CD4-positive, alpha-beta T cell (primary cell): ENCODE measurements around the gene THUMPD2. TPM values are rescaled to one million over a fixed set of nuclear protein-coding genes. Genes with fewer than 3 reads are reported as not detected.
"Not testable (repeated sequence)": the region's sequence is repeated elsewhere in the genome, so short reads cannot be mapped to it uniquely, and the experiment has no call there.

Experiments used
- ATAC-seq: fragments of 200-7000 bp; cut with Tn5 transposase; one replicate; pipeline ENCODE4 v1.10.0; 2022; ENCODE audit warnings: mild to moderate bottlenecking; ENCODE audit not compliant: poor library complexity
- CTCF ChIA-PET: fragments of 350-600 bp; sonication (Branson Sonifier 250); formaldehyde crosslinking; loops from one replicate; lab custom pipeline; 2021; ENCODE audit warnings: antibody characterized with exemption, inconsistent platforms; lab: Charles Lee
- POLR2A ChIA-PET: fragments of 350-600 bp; sonication (Branson Sonifier 250); formaldehyde crosslinking; loops from one replicate; lab custom pipeline; 2021; ENCODE audit warnings: antibody characterized with exemption, inconsistent platforms; lab: Charles Lee
- DNase-seq, 14 experiments: peaks; one replicate each; pipeline ENCODE4 v3.0.0-alpha.2; 2013 to 2020; ENCODE audit warnings: mixed read lengths in 2 of 14
- H3K27ac ChIP-seq, 2 donors: one replicate each; pipeline versions ENCODE4 v1.5.1 to v1.7.0; 2013; ENCODE audit warnings: low read length in 2 of 2, low read depth in 1 of 2, mild to moderate bottlenecking in 1 of 2
- H3K27me3 ChIP-seq, 2 experiments: 1 replicate in 1 of 2; 2 replicates in 1 of 2; pipeline versions ENCODE4 v1.6.1 to v1.7.0; 2013; ENCODE audit warnings: low read length in 2 of 2, control low read depth in 1 of 2, mild to moderate bottlenecking in 1 of 2, moderate library complexity in 1 of 2; ENCODE audit not compliant: insufficient read depth in 2 of 2, control insufficient read depth in 1 of 2
- H3K36me3 ChIP-seq: one replicate; pipeline ENCODE4 v1.6.1; 2013; ENCODE audit warnings: low read length, control low read depth; ENCODE audit not compliant: insufficient read depth
- H3K4me1 ChIP-seq: one replicate; pipeline ENCODE4 v1.6.1; 2013; ENCODE audit warnings: low read length, control low read depth; ENCODE audit not compliant: insufficient read depth
- H3K4me3 ChIP-seq: one replicate; pipeline ENCODE4 v1.5.1; 2013; ENCODE audit warnings: mild to moderate bottlenecking, low read length, moderate library complexity
- H3K9me3 ChIP-seq, 2 experiments: 1 replicate in 1 of 2; 2 replicates in 1 of 2; pipeline versions ENCODE4 v1.6.1 to v1.7.0; 2013; ENCODE audit warnings: low read length in 2 of 2, mild to moderate bottlenecking in 2 of 2, control low read depth in 1 of 2, moderate library complexity in 1 of 2; ENCODE audit not compliant: control insufficient read depth in 1 of 2, insufficient read depth in 1 of 2
- H3K27ac Mint-ChIP-seq: one replicate; pipeline ENCODE4 v1.8.0; 2020; ENCODE audit warnings: mixed read lengths
- H3K27me3 Mint-ChIP-seq: one replicate; pipeline ENCODE4 v1.8.0; 2021; ENCODE audit warnings: mixed read lengths
- H3K36me3 Mint-ChIP-seq: one replicate; pipeline ENCODE4 v1.8.0; 2021; ENCODE audit warnings: low read depth, mixed read lengths
- H3K4me1 Mint-ChIP-seq: one replicate; pipeline ENCODE4 v1.8.0; 2021; ENCODE audit warnings: low read depth, mixed read lengths
- H3K4me3 Mint-ChIP-seq: one replicate; pipeline ENCODE4 v1.8.0; 2020; ENCODE audit warnings: mild to moderate bottlenecking, mixed read lengths
- H3K9me3 Mint-ChIP-seq: one replicate; pipeline ENCODE4 v1.8.0; 2020; ENCODE audit warnings: mixed read lengths
- intact Hi-C, 2 experiments: fragments of 100-400 bp; cut with DNase I in 1 of 2; cut with micrococcal nuclease in 1 of 2; formaldehyde crosslinking; loops; one replicate each; pipeline versions ENCODE4 v1.15.1 to v1.9.0; 2023 to 2025; cut with DNase I, micrococcal nuclease
- total RNA-seq, 174 experiments: library from RNA in 2 of 174; stranded (reverse) in 2 of 174; gene quantifications; one replicate each; pipeline ENCODE4 v1.2.3 and lab custom pipeline; 2021 to 2026
- TF ChIP-seq, protein P1 (sequence below): fragments of 200-600 bp; IDR thresholded peaks from one replicate; pipeline ENCODE4 v1.8.0; 2022; ENCODE audit warnings: antibody characterized with exemption, mild to moderate bottlenecking

The THUMPD2 gene
- total RNA-seq, 2 experiments from 2014 or later, result 13.7 to 15.5 TPM

DNA sequence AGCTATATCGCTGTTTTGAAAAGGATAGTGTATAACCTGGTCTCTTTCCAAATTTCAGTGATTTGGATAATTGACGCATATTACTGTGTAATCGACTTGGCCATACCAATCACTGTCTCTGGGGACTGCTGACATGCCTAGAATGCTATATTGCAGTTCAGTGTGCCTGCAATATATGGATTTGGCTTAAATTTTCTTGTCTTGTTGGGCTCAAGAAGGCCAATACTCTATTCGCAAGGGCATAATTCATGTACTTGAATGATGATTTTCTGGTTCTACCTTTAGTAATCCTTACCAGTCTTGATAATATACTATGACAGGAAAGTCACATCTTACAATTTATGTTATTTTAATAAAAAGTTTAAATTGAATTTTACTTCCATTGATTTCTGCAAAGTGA, 21.7 kb upstream of the THUMPD2 start:
- Mint-ChIP-seq H3K4me1 (no peaks in the 10 kb centered on the region), H3K9me3 (peaks cover 10% of the 10 kb centered on the region), H3K27me3 (no peaks in the 10 kb centered on the region), H3K4me3 (no peak overlapping the region), H3K27ac (no peak overlapping the region), H3K36me3 (no peaks in the 10 kb centered on the region)
- DNase-seq, result no peak
- intact Hi-C loops, result no loop called here
- H3K27me3 ChIP-seq, result no peaks in the 10 kb centered on the region
- no peaks in the 10 kb centered on the region for H3K9me3 ChIP-seq
- no peaks in the 10 kb centered on the region for H3K4me1 ChIP-seq
- ATAC-seq, result no peak
- no peak overlapping the region for H3K4me3 ChIP-seq
- POLR2A ChIA-PET, result no interaction called here
- H3K36me3 ChIP-seq, result no peaks in the 10 kb centered on the region
- TF ChIP-seq, protein P1, sequence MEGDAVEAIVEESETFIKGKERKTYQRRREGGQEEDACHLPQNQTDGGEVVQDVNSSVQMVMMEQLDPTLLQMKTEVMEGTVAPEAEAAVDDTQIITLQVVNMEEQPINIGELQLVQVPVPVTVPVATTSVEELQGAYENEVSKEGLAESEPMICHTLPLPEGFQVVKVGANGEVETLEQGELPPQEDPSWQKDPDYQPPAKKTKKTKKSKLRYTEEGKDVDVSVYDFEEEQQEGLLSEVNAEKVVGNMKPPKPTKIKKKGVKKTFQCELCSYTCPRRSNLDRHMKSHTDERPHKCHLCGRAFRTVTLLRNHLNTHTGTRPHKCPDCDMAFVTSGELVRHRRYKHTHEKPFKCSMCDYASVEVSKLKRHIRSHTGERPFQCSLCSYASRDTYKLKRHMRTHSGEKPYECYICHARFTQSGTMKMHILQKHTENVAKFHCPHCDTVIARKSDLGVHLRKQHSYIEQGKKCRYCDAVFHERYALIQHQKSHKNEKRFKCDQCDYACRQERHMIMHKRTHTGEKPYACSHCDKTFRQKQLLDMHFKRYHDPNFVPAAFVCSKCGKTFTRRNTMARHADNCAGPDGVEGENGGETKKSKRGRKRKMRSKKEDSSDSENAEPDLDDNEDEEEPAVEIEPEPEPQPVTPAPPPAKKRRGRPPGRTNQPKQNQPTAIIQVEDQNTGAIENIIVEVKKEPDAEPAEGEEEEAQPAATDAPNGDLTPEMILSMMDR, result no peak
- CTCF ChIA-PET, result no interaction called here
- no peak overlapping the region for H3K27ac ChIP-seq

- Histone ChIP-seq H3K36me3 (no peaks in the 10 kb centered on the region), H3K27ac (no peak overlapping the region), H3K4me1 (no peaks in the 10 kb centered on the region), H3K27me3 (no peaks in the 10 kb centered on the region), H3K9me3 (no peaks in the 10 kb centered on the region), H3K4me3 (no peak overlapping the region)
- intact Hi-C loops, result no loop called here
- no peak for ATAC-seq
- TF ChIP-seq, protein P1, result no peak
- no peaks in the 10 kb centered on the region for H3K9me3 Mint-ChIP-seq
- H3K36me3 Mint-ChIP-seq, result no peaks in the 10 kb centered on the region
- DNase-seq, result no peak
- ChIA-PET POLR2A (no interaction called here), CTCF (no interaction called here)
- no peak overlapping the region for H3K4me3 Mint-ChIP-seq
- H3K27ac Mint-ChIP-seq, result no peak overlapping the region
- no peaks in the 10 kb centered on the region for H3K4me1 Mint-ChIP-seq
- H3K27me3 Mint-ChIP-seq, result no peaks in the 10 kb centered on the region
Measured at GRCh38 chr2:39796134-39796533, 17.1 kb upstream of the THUMPD2 start.

GRCh38 chr2:39790216-39790818, 11.3 kb upstream of the THUMPD2 start:
- DNase-seq, H3K27ac Mint-ChIP-seq, POLR2A ChIA-PET, H3K9me3 Mint-ChIP-seq, CTCF ChIA-PET, H3K27me3 ChIP-seq, H3K4me3 ChIP-seq, intact Hi-C loops, ATAC-seq, H3K27ac ChIP-seq, H3K36me3 Mint-ChIP-seq, H3K9me3 ChIP-seq, H3K4me1 ChIP-seq, H3K36me3 ChIP-seq, H3K4me3 Mint-ChIP-seq, H3K4me1 Mint-ChIP-seq: not testable (repeated sequence)
- H3K27me3 Mint-ChIP-seq, result peaks cover 13% of the 10 kb centered on the region

GRCh38 chr2:39787950-39788349, 8.9 kb upstream of the THUMPD2 start:
- Mint-ChIP-seq H3K4me3 (no peak overlapping the region), H3K9me3 (peaks cover 5% of the 10 kb centered on the region), H3K36me3 (no peaks in the 10 kb centered on the region), H3K27ac (no peak overlapping the region), H3K4me1 (no peaks in the 10 kb centered on the region), H3K27me3 (peaks cover 13% of the 10 kb centered on the region)
- Histone ChIP-seq H3K4me3 (no peak overlapping the region), H3K9me3 (peaks cover 0 to 9% of the 10 kb centered on the region in 2 experiments), H3K27ac (no peak overlapping the region), H3K27me3 (no peaks in the 10 kb centered on the region), H3K4me1 (no peaks in the 10 kb centered on the region), H3K36me3 (no peaks in the 10 kb centered on the region)
- intact Hi-C loops, result no loop called here
- ChIA-PET CTCF (no interaction called here), POLR2A (no interaction called here)
- no peak for DNase-seq
- TF ChIP-seq, protein P1, result no peak
- ATAC-seq, result no peak
